Thyroid gland (tissue), 4 donors: Measurements from ENCODE around the gene SHROOM1. TPM values are rescaled to one million over a fixed set of nuclear protein-coding genes. Genes with fewer than 3 reads are reported as not detected.

Experiments
- DNase-seq, 2 donors: peaks; one replicate each; pipeline ENCODE4 v3.0.0-alpha.2; 2019
- H3K27ac ChIP-seq, 3 donors: fragments of 200-600 bp; sonication (generic); 1 replicate in 2 of 3; 2 replicates in 1 of 3; pipeline ENCODE4 v1.5.1; 2016 to 2019; ENCODE audit warnings: mild to moderate bottlenecking in 1 of 3, moderate library complexity in 1 of 3
- H3K27me3 ChIP-seq: fragments of 200-600 bp; sonication (generic); one replicate; pipeline ENCODE4 v1.5.1; 2019
- H3K36me3 ChIP-seq, 2 donors: fragments of 200-600 bp; sonication (generic); one replicate each; pipeline ENCODE4 v1.5.1; 2016 to 2019
- H3K4me1 ChIP-seq, 2 donors: fragments of 200-600 bp; sonication (generic); one replicate each; pipeline ENCODE4 v1.5.1; 2017 to 2019
- H3K4me3 ChIP-seq, 3 donors: fragments of 200-600 bp; sonication (generic); replicated peaks in 1 of 3; 1 replicate in 2 of 3; 2 replicates in 1 of 3; pipeline ENCODE4 v1.5.1; 2016; ENCODE audit warnings: mild to moderate bottlenecking in 1 of 3
- H3K9me3 ChIP-seq: fragments of 200-600 bp; sonication (generic); one replicate; pipeline ENCODE4 v1.5.1; 2017
- POLR2A ChIP-seq, 2 donors: fragments of 450-650 bp; IDR thresholded peaks; one replicate each; pipeline ENCODE4 v1.6.1; 2017; ENCODE audit warnings: antibody characterized with exemption in 2 of 2, mild to moderate bottlenecking in 2 of 2, moderate library complexity in 1 of 2
- WGBS, 2 donors: methylation state at CpG; one replicate each; pipeline ENCODE4 v1.1.5; 2017; 5-methylcytosine and 5-hydroxymethylcytosine counted together
- intact Hi-C: fragments of 100-400 bp; cut with DNase I; formaldehyde crosslinking; loops from one replicate; pipeline ENCODE4 v1.15.1; 2023
- total RNA-seq, 4 donors: library from RNA; depleted of rRNA; stranded (reverse); fragments of >200 nt; gene quantifications; one replicate each; pipeline ENCODE4 v1.2.3, GENCODE V29; 2016
- TF ChIP-seq, protein P1 (sequence below), 6 experiments: fragments of 200-600 bp in 3 of 6; fragments of 450-650 bp in 3 of 6; sonication (generic) in 3 of 6; IDR thresholded peaks; one replicate each; pipeline ENCODE4 v1.5.1; 2016 to 2019; ENCODE audit warnings: antibody characterized with exemption in 6 of 6, mild to moderate bottlenecking in 2 of 6, inconsistent platforms in 1 of 6, moderate library complexity in 1 of 6

SHROOM1 gene
- total RNA-seq, 4 donors from 2014 or later, result 7.6 to 21.4 (median 14.2) TPM

DNA sequence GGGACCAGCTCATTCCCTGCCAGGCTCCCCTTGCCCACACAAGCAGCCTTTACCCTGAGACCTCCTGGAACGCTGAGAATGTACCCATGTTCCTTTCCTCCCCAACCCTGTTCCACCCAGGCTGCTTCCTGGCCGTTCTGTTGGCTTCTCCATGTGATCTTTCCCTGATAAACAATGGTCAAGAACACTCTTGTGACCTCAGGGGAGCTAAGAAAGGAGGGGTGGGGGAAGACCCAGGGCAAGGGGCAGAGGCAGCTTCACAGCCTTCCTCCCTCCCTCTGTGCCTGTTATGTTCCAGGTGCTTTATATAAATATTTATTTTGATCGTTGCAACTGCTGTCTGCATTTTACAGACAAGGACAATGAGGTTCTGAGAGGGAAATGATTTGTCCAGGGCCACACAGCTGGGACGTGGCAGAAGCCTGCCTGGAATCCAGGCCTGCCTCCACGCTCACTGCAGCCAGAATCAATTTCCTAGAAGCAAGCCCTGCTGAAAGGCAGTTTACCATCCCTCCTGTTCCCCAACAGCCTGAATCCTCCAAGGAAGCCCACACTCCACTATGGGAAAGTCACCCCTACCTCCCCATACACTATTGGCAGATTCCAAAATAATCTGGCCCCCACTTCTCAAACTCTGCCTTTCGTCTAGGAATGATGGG lies 3.9 kb downstream of the SHROOM1 start:
- no peaks in the 10 kb centered on the region for H3K9me3 ChIP-seq
- intact Hi-C loops, result loop anchor here (5.0 to 10.0 kb wide), 4 partner anchors 46 to 442 kb away; partner anchors contain the start of genes CCNI2 and LEAP2
- H3K27me3 ChIP-seq, result no peaks in the 10 kb centered on the region
- TF ChIP-seq POLR2A (IDR thresholded peaks at IDR 0.05), result no peak
- TF ChIP-seq, protein P1, sequence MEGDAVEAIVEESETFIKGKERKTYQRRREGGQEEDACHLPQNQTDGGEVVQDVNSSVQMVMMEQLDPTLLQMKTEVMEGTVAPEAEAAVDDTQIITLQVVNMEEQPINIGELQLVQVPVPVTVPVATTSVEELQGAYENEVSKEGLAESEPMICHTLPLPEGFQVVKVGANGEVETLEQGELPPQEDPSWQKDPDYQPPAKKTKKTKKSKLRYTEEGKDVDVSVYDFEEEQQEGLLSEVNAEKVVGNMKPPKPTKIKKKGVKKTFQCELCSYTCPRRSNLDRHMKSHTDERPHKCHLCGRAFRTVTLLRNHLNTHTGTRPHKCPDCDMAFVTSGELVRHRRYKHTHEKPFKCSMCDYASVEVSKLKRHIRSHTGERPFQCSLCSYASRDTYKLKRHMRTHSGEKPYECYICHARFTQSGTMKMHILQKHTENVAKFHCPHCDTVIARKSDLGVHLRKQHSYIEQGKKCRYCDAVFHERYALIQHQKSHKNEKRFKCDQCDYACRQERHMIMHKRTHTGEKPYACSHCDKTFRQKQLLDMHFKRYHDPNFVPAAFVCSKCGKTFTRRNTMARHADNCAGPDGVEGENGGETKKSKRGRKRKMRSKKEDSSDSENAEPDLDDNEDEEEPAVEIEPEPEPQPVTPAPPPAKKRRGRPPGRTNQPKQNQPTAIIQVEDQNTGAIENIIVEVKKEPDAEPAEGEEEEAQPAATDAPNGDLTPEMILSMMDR (IDR thresholded peaks at IDR 0.05), result no peak
- no peaks in the 10 kb centered on the region for H3K36me3 ChIP-seq
- no peak overlapping the region for H3K27ac ChIP-seq
- peaks cover 13 to 22% of the 10 kb centered on the region in 2 donors for H3K4me1 ChIP-seq
- no peak for DNase-seq
- WGBS, 2 donors, result 81 to 83% methylated on average over 6 of the region's 6 CpGs
- no peak overlapping the region for H3K4me3 ChIP-seq

GRCh38 chr5:132825834-132826391 lies 4.5 kb downstream of the SHROOM1 start:
- H3K9me3 ChIP-seq, result no peaks in the 10 kb centered on the region
- no peaks in the 10 kb centered on the region for H3K36me3 ChIP-seq
- intact Hi-C loops, result loop anchor here (5.0 to 10.0 kb wide), 4 partner anchors 46 to 441 kb away; partner anchors contain the start of genes CCNI2 and LEAP2
- WGBS, 2 donors, result 72 to 81% methylated on average over 7 to 29 of the region's 43 CpGs
- TF ChIP-seq POLR2A (IDR thresholded peaks at IDR 0.05), result no peak
- TF ChIP-seq, protein P1 (IDR thresholded peaks at IDR 0.05), result no peak
- no peaks in the 10 kb centered on the region for H3K27me3 ChIP-seq
- peaks cover 13 to 23% of the 10 kb centered on the region in 2 donors for H3K4me1 ChIP-seq
- no peak for DNase-seq
- no peak overlapping the region for H3K4me3 ChIP-seq
- no peak overlapping the region for H3K27ac ChIP-seq

DNA sequence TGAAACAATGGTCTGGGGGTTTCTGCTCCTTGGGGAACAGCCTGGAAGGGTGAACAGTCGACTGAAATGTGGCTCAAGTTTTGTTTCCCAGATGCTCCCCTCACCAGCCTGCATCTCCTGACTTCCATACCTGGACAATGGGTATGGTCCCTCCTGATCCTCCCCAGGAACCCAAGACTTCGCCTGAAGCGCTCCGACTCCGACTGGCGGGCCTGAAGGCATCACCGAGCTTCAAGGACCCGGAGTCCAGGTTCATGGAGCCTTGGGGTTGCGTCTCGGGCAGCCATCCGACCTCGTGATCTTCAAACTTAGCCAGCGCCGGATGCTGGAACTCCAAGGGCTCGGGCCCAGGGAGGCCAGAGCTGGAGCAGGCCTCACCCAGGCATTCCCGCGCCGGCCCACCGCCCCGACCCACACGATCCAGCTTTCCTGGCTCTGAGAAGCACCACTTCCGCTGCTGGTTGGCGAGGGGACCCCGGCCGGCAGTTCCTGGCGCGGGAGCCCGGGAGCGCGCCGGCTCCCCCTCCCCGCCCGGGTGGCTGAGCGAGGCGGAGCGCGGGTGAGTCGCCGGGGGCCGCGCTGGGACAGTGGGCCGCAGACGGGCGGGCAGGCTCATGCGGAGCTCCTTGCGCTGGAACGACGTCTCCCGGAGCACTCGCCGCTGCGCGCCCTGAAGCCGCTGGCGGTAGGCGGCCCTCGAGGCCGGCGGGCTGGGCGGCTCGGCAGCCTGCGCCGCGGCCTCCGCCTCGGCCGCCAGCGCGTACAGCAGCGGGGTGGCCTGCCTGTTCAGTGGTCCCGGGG lies 5.2 kb downstream of the SHROOM1 start:
- Histone ChIP-seq H3K9me3 (no peaks in the 10 kb centered on the region), H3K4me1 (peaks cover 13 to 20% of the 10 kb centered on the region in 2 donors), H3K4me3 (no peak overlapping the region), H3K27ac (no peak overlapping the region), H3K36me3 (no peaks in the 10 kb centered on the region), H3K27me3 (no peaks in the 10 kb centered on the region)
- intact Hi-C loops, result loop anchor here (5.0 to 10.0 kb wide), 4 partner anchors 47 to 440 kb away; partner anchors contain the start of genes CCNI2 and LEAP2
- no peak for DNase-seq
- WGBS, 2 donors, result 93 to 98% methylated on average over 8 to 12 of the region's 71 CpGs
- TF ChIP-seq POLR2A (IDR thresholded peaks at IDR 0.05), result no peak
- TF ChIP-seq, protein P1 (IDR thresholded peaks at IDR 0.05), result no peak

GRCh38 chr5:132824426-132824825 lies 6.0 kb downstream of the SHROOM1 start:
- H3K27ac ChIP-seq, result no peak overlapping the region
- no peak for DNase-seq
- H3K36me3 ChIP-seq, result no peaks in the 10 kb centered on the region
- H3K4me3 ChIP-seq, result no peak overlapping the region
- no peaks in the 10 kb centered on the region for H3K27me3 ChIP-seq
- no peaks in the 10 kb centered on the region for H3K9me3 ChIP-seq
- H3K4me1 ChIP-seq, result peaks cover 9 to 19% of the 10 kb centered on the region in 2 donors
- TF ChIP-seq, protein P1 (IDR thresholded peaks at IDR 0.05), result no peak
- no peak for TF ChIP-seq POLR2A (IDR thresholded peaks at IDR 0.05)
- intact Hi-C loops, result loop anchor here (10.0 kb wide), 3 partner anchors 80 to 440 kb away; partner anchors contain the start of gene CCNI2
- WGBS, 2 donors, result 93 to 94% methylated on average over 3 of the region's 3 CpGs
